ENCODE data around the gene DPH1.

Gene DPH1

GRCh38 chr17:2062571-2063183 is 32.7 kb downstream of the DPH1 start:
- peak; percentile 59 for DNase-seq (ENCODE audit: low read depth)

GRCh38 chr17:2063261-2064146 is 33.6 kb downstream of the DPH1 start:
- DNase-seq (ENCODE audit: low read depth): peak; percentile 95

GRCh38 chr17:2064147-2064489 is 34.2 kb downstream of the DPH1 start:
- DNase-seq (ENCODE audit: low read depth): no peak

GRCh38 chr17:2064520-2064971 is 34.6 kb downstream of the DPH1 start:
- DNase-seq (ENCODE audit: low read depth): peak; percentile 74

- peak; percentile 90 for DNase-seq (ENCODE audit: low read depth)
Measured at GRCh38 chr17:2064980-2065785, 35.2 kb downstream of the DPH1 start.

GRCh38 chr17:2065949-2066400 is 36.0 kb downstream of the DPH1 start:
- no peak for DNase-seq (ENCODE audit: low read depth)

GRCh38 chr17:2067048-2067561 is 37.2 kb downstream of the DPH1 start:
- peak; percentile 40 for DNase-seq (ENCODE audit: low read depth)

- DNase-seq (ENCODE audit: low read depth): peak; percentile 78
Measured at GRCh38 chr17:2067608-2068024, 37.7 kb downstream of the DPH1 start.

GRCh38 chr17:2068031-2068518 is 38.1 kb downstream of the DPH1 start:
- DNase-seq (ENCODE audit: low read depth): peak; percentile 93

- peak; percentile 76 for DNase-seq (ENCODE audit: low read depth)
Measured at GRCh38 chr17:2068519-2069051, 38.6 kb downstream of the DPH1 start.

GRCh38 chr17:2070241-2071023 is 40.5 kb downstream of the DPH1 start:
- no peak for DNase-seq (ENCODE audit: low read depth)

- DNase-seq (ENCODE audit: low read depth): no peak
Measured at GRCh38 chr17:2071024-2071385, 41.1 kb downstream of the DPH1 start.

- peak; percentile 87 for DNase-seq (ENCODE audit: low read depth)
Measured at GRCh38 chr17:2071455-2072281, 41.7 kb downstream of the DPH1 start.

- DNase-seq (ENCODE audit: low read depth): no peak
Measured at GRCh38 chr17:2074919-2075318, 45.0 kb downstream of the DPH1 start.

- peak; percentile 84 for DNase-seq (ENCODE audit: low read depth)
Measured at GRCh38 chr17:2075336-2076086, 45.6 kb downstream of the DPH1 start.

GRCh38 chr17:2076087-2076984 is 46.4 kb downstream of the DPH1 start:
- DNase-seq (ENCODE audit: low read depth): no peak

- no peak for DNase-seq (ENCODE audit: low read depth)
Measured at GRCh38 chr17:2077040-2077439, 47.1 kb downstream of the DPH1 start.

- peak; percentile 65 for DNase-seq (ENCODE audit: low read depth)
Measured at GRCh38 chr17:2081564-2081963, 51.6 kb downstream of the DPH1 start.

Data from iris pigment epithelial cell (primary cell).